ENCODE results near the gene TNFAIP1. TPM values are rescaled to one million over a fixed set of nuclear protein-coding genes. Genes with fewer than 3 reads are reported as not detected.
A peak's percentile ranks its signal among the peaks of the same experiment; 100 is the strongest.

Gene TNFAIP1
- total RNA-seq, 1 experiment from 2014 or later, result 27.5 TPM

- ChIA-PET POLR2A (ENCODE audit: unreplicated experiment) (interaction anchor here (1.9 kb wide), 1 partner anchor 11 kb away, joined by 14 read pairs; the partner anchor contains the start of genes IFT20 and TNFAIP1), CTCF (interaction anchor here (1.0 kb wide), 1 partner anchor 11 kb away, joined by 5 read pairs; the partner anchor contains the start of genes IFT20 and TNFAIP1)
- no TSS peak for BruUV-seq (replicated peaks)
- no peaks in the 10 kb centered on the region for H3K9me3 ChIP-seq (ENCODE audit: low read length)
- H3K4me3 ChIP-seq (ENCODE audit: low read length), result peak overlapping the region; percentile 36; the same call in 1 of the 2 replicates
- no peak for DNase-seq
- H3K4me2 ChIP-seq (ENCODE audit: low read length), result peak overlapping the region; percentile 74
- H3K27me3 ChIP-seq (ENCODE audit: low read length), result no peaks in the 10 kb centered on the region
- H3K9ac ChIP-seq (ENCODE audit: low read length), result no peak overlapping the region
- intact Hi-C loops (cut with micrococcal nuclease), result loop anchor here (1.0 kb wide), 1 partner anchor 11 kb away; the partner anchor contains the start of gene POLDIP2
- H3K4me1 ChIP-seq (ENCODE audit: insufficient read depth, low read length), result peaks cover 28% of the 10 kb centered on the region
- H4K20me1 ChIP-seq (ENCODE audit: low read length), result no peaks in the 10 kb centered on the region
- no peak overlapping the region for H2AFZ ChIP-seq (ENCODE audit: low read length)
- peaks cover 6% of the 10 kb centered on the region for H3F3A ChIP-seq (ENCODE audit: low read length, unreplicated experiment)
- TF ChIP-seq EZH2phosphoT487 (IDR thresholded peaks at IDR 0.05; ENCODE audit: borderline replicate concordance, low read length), result no peak
- TF ChIP-seq CTCF (conservative IDR thresholded peaks at IDR 0.05; ENCODE audit: low read depth, low read length), result peak; percentile 37; the same call in 1 of the 2 replicates
- no peaks in the 10 kb centered on the region for H3K79me2 ChIP-seq (ENCODE audit: low read length)
- peak; percentile 57 for ATAC-seq
- peak overlapping the region; percentile 92 for H3K27ac ChIP-seq (ENCODE audit: low read length)
- peaks cover 16% of the 10 kb centered on the region; the same call in 1 of the 2 replicates for H3K36me3 ChIP-seq (ENCODE audit: low read depth, low read length)
- H3K9me2 ChIP-seq (replicated peaks; ENCODE audit: low read length), result no peaks in the 10 kb centered on the region
Measured at GRCh38 chr17:28346746-28347246, 11.2 kb downstream of the TNFAIP1 start.

- ATAC-seq, result peak; percentile 89
- TSS peak; percentile 13 for BruUV-seq (replicated peaks)
- H3K9ac ChIP-seq (ENCODE audit: low read length), result peak overlapping the region; percentile 55
- no peaks in the 10 kb centered on the region for H4K20me1 ChIP-seq (ENCODE audit: low read length)
- H3F3A ChIP-seq (ENCODE audit: low read length, unreplicated experiment), result peaks cover 6% of the 10 kb centered on the region
- no peak overlapping the region; the same call in 1 of the 2 replicates for H3K4me3 ChIP-seq (ENCODE audit: low read length)
- H3K4me2 ChIP-seq (ENCODE audit: low read length), result peak overlapping the region; percentile 74
- intact Hi-C loops (cut with micrococcal nuclease), result loop anchor here (1.0 kb wide), 1 partner anchor 10 kb away; the partner anchor contains the start of gene POLDIP2
- peaks cover 28% of the 10 kb centered on the region for H3K4me1 ChIP-seq (ENCODE audit: insufficient read depth, low read length)
- no peaks in the 10 kb centered on the region for H3K79me2 ChIP-seq (ENCODE audit: low read length)
- no peaks in the 10 kb centered on the region for H3K9me2 ChIP-seq (replicated peaks; ENCODE audit: low read length)
- POLR2A ChIA-PET (ENCODE audit: unreplicated experiment), result interaction anchor here (1.9 kb wide), 1 partner anchor 12 kb away, joined by 14 read pairs; the partner anchor contains the start of genes IFT20 and TNFAIP1
- peak overlapping the region; percentile 92 for H3K27ac ChIP-seq (ENCODE audit: low read length)
- TF ChIP-seq CTCF (conservative IDR thresholded peaks at IDR 0.05; ENCODE audit: low read depth, low read length), result no peak
- no peak for TF ChIP-seq EZH2 (IDR thresholded peaks at IDR 0.05; ENCODE audit: low read length, unreplicated experiment)
- no peak for TF ChIP-seq EZH2phosphoT487 (IDR thresholded peaks at IDR 0.05; ENCODE audit: borderline replicate concordance, low read length)
- CTCF ChIA-PET, result interaction anchor here (1.0 kb wide), 1 partner anchor 12 kb away, joined by 5 read pairs; the partner anchor contains the start of genes IFT20 and TNFAIP1
- H3K9me3 ChIP-seq (ENCODE audit: low read length), result no peaks in the 10 kb centered on the region
- H3K27me3 ChIP-seq (ENCODE audit: low read length), result no peaks in the 10 kb centered on the region
- no peak overlapping the region for H2AFZ ChIP-seq (ENCODE audit: low read length)
- peaks cover 16% of the 10 kb centered on the region; the same call in 1 of the 2 replicates for H3K36me3 ChIP-seq (ENCODE audit: low read depth, low read length)
- DNase-seq, result peak; percentile 92
Measured at GRCh38 chr17:28347261-28347891, 11.8 kb downstream of the TNFAIP1 start.

All from PC-3 (cell line).